ENCODE measurements around the gene FHDC1. TPM values are rescaled to one million over a fixed set of nuclear protein-coding genes. Genes with fewer than 3 reads are reported as not detected.
A peak's percentile ranks its signal among the peaks of the same experiment; 100 is the strongest.

Gene FHDC1
- total RNA-seq, 1 experiment from 2014 or later, result 0.95 TPM

DNA sequence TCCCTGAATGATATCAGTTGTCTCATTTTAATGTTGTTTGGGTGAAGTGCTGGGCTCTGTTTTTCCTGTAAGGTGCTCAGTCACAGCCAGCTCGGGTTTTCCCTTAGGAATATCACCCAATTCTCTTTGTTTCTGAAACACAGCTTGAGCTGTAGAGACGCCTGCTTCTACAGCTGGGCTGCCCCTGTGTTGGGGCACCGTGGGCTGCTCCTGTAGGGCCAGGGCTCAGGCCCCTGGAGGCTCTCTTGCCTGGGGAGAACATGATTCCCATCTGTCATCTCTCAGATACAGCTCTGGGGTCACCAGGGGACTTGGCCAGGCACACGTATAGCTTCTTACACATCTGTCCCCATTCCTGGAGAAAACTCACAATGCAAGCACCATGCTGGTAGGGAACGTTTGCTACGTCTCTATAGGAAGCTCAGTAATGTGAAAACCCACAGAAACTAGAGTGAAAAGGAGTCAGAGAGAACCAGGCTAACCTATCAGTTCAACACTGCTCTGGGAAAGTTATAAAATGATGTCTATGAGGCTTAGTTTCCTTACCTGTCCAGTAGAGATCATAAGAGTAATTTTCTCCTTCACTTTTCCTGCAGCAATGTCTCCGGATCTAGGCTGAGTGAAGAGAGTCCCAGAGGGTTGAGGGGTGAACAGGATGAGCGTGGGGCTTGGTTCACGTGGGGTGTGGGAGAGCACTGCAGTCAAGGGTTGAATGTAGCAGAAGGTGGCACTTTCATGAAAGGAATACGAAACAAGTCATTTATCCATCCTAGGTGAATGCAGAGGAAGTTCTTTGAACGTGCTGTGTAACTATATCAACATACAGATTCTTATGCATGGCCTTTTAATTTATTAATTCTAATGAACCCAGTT is 14.5 kb downstream of the FHDC1 start:
- no peaks in the 10 kb centered on the region for H3F3A ChIP-seq (ENCODE audit: low read length, unreplicated experiment)
- DNase-seq, result no peak
- CTCF ChIA-PET, result no interaction called here
- H3K4me2 ChIP-seq (ENCODE audit: low read length), result no peak overlapping the region
- H3K9ac ChIP-seq (ENCODE audit: low read length), result no peak overlapping the region
- no peaks in the 10 kb centered on the region for H3K79me2 ChIP-seq (ENCODE audit: low read length)
- POLR2A ChIA-PET (ENCODE audit: unreplicated experiment), result no interaction called here
- TF ChIP-seq, protein P1, sequence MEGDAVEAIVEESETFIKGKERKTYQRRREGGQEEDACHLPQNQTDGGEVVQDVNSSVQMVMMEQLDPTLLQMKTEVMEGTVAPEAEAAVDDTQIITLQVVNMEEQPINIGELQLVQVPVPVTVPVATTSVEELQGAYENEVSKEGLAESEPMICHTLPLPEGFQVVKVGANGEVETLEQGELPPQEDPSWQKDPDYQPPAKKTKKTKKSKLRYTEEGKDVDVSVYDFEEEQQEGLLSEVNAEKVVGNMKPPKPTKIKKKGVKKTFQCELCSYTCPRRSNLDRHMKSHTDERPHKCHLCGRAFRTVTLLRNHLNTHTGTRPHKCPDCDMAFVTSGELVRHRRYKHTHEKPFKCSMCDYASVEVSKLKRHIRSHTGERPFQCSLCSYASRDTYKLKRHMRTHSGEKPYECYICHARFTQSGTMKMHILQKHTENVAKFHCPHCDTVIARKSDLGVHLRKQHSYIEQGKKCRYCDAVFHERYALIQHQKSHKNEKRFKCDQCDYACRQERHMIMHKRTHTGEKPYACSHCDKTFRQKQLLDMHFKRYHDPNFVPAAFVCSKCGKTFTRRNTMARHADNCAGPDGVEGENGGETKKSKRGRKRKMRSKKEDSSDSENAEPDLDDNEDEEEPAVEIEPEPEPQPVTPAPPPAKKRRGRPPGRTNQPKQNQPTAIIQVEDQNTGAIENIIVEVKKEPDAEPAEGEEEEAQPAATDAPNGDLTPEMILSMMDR (conservative IDR thresholded peaks at IDR 0.05; ENCODE audit: low read depth, low read length), result no peak
- TF ChIP-seq EZH2phosphoT487 (IDR thresholded peaks at IDR 0.05; ENCODE audit: borderline replicate concordance, low read length) (no peak), EZH2 (IDR thresholded peaks at IDR 0.05; ENCODE audit: low read length, unreplicated experiment) (no peak)
- no peak overlapping the region for H2AFZ ChIP-seq (ENCODE audit: low read length)
- no peak overlapping the region for H3K4me3 ChIP-seq (ENCODE audit: low read length)
- no peaks in the 10 kb centered on the region for H3K9me3 ChIP-seq (ENCODE audit: low read length)
- intact Hi-C loops (cut with micrococcal nuclease), result no loop called here
- H3K9me2 ChIP-seq (replicated peaks; ENCODE audit: low read length), result no peaks in the 10 kb centered on the region
- no peak overlapping the region for H3K27ac ChIP-seq (ENCODE audit: low read length)
- H3K36me3 ChIP-seq (ENCODE audit: low read depth, low read length), result no peaks in the 10 kb centered on the region
- no TSS peak for BruUV-seq (replicated peaks)
- H3K27me3 ChIP-seq (ENCODE audit: low read length), result no peaks in the 10 kb centered on the region
- H4K20me1 ChIP-seq (ENCODE audit: low read length), result no peaks in the 10 kb centered on the region
- H3K4me1 ChIP-seq (ENCODE audit: insufficient read depth, low read length), result peaks cover 11% of the 10 kb centered on the region
- no peak; the same call in none of the 2 replicates for ATAC-seq

DNA sequence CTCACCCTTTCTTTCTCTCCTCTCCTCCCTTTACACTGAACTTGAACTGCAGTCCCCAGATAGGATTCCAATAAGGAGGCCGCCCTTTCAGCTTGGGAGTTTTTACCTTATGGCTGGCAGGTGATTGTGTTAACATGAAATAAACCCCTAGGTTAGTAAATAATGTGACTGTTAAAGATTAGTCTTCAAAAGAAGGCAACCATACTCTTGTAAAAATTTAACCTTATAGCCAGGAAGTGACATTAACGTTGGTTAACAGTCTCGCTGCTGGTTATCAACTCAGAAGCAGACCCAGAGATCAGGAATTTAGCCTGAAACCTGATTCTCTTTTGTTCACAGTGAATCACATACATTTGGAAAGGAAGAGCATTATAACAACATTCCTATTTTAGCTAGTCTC is 15.2 kb downstream of the FHDC1 start:
- DNase-seq (peak; percentile 61), ATAC-seq (peak; percentile 80)
- Histone ChIP-seq H4K20me1 (ENCODE audit: low read length) (no peaks in the 10 kb centered on the region), H3K27ac (ENCODE audit: low read length) (no peak overlapping the region), H3K9me2 (replicated peaks; ENCODE audit: low read length) (no peaks in the 10 kb centered on the region), H2AFZ (ENCODE audit: low read length) (peak overlapping the region; percentile 16; the same call in 1 of the 2 replicates), H3F3A (ENCODE audit: low read length, unreplicated experiment) (no peaks in the 10 kb centered on the region), H3K79me2 (ENCODE audit: low read length) (no peaks in the 10 kb centered on the region), H3K9me3 (ENCODE audit: low read length) (no peaks in the 10 kb centered on the region), H3K4me1 (ENCODE audit: insufficient read depth, low read length) (peaks cover 11% of the 10 kb centered on the region), H3K4me2 (ENCODE audit: low read length) (peak overlapping the region; percentile 62), H3K27me3 (ENCODE audit: low read length) (no peaks in the 10 kb centered on the region), H3K9ac (ENCODE audit: low read length) (no peak overlapping the region), H3K4me3 (ENCODE audit: low read length) (peak overlapping the region; percentile 21; the same call in 1 of the 2 replicates), H3K36me3 (ENCODE audit: low read depth, low read length) (no peaks in the 10 kb centered on the region)
- POLR2A ChIA-PET (ENCODE audit: unreplicated experiment), result no interaction called here
- TF ChIP-seq EZH2 (IDR thresholded peaks at IDR 0.05; ENCODE audit: low read length, unreplicated experiment), result no peak
- TF ChIP-seq, protein P1 (conservative IDR thresholded peaks at IDR 0.05; ENCODE audit: low read depth, low read length), result no peak
- BruUV-seq (replicated peaks), result no TSS peak
- CTCF ChIA-PET, result no interaction called here
- intact Hi-C loops (cut with micrococcal nuclease), result no loop called here

DNA sequence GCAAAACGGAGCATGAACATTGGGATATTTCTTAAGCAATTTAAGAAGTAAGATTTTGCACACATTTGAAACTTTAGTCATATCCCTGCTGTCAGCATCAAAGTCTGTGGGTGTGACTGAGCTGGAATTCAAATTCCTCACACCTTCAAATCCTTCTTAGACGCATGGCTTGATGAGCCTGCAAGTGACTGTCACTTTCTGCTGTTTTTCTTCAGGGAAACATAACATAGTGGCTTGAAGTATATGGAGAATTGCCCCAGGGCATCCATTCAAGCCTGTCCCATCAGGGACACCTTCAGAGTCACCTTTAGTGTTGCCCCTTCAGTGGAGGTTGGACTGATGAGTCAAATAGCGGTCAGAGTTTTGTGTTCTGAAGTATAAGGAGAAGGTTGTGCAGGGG is 17.4 kb downstream of the FHDC1 start:
- Histone ChIP-seq H4K20me1 (ENCODE audit: low read length) (no peaks in the 10 kb centered on the region), H3K27ac (ENCODE audit: low read length) (no peak overlapping the region), H3K9me3 (ENCODE audit: low read length) (no peaks in the 10 kb centered on the region), H3K79me2 (ENCODE audit: low read length) (no peaks in the 10 kb centered on the region), H3K27me3 (ENCODE audit: low read length) (no peaks in the 10 kb centered on the region), H3K36me3 (ENCODE audit: low read depth, low read length) (no peaks in the 10 kb centered on the region), H3K9ac (ENCODE audit: low read length) (no peak overlapping the region), H3K4me2 (ENCODE audit: low read length) (no peak overlapping the region), H3K4me1 (ENCODE audit: insufficient read depth, low read length) (peaks cover 11% of the 10 kb centered on the region), H3F3A (ENCODE audit: low read length, unreplicated experiment) (no peaks in the 10 kb centered on the region), H2AFZ (ENCODE audit: low read length) (no peak overlapping the region), H3K4me3 (ENCODE audit: low read length) (no peak overlapping the region), H3K9me2 (replicated peaks; ENCODE audit: low read length) (no peaks in the 10 kb centered on the region)
- intact Hi-C loops (cut with micrococcal nuclease), result no loop called here
- TF ChIP-seq EZH2phosphoT487 (IDR thresholded peaks at IDR 0.05; ENCODE audit: borderline replicate concordance, low read length) (no peak), EZH2 (IDR thresholded peaks at IDR 0.05; ENCODE audit: low read length, unreplicated experiment) (no peak)
- TF ChIP-seq, protein P1 (conservative IDR thresholded peaks at IDR 0.05; ENCODE audit: low read depth, low read length), result no peak
- DNase-seq, result no peak
- ChIA-PET CTCF (no interaction called here), POLR2A (ENCODE audit: unreplicated experiment) (no interaction called here)
- no peak for ATAC-seq
- no TSS peak for BruUV-seq (replicated peaks)
